ENCODE measurements around the gene ELK3. TPM values are rescaled to one million over a fixed set of nuclear protein-coding genes. Genes with fewer than 3 reads are reported as not detected.

Gene ELK3
- polyA plus RNA-seq, 3 donors = 12.1 to 14.9 (median 14.6) TPM

DNA sequence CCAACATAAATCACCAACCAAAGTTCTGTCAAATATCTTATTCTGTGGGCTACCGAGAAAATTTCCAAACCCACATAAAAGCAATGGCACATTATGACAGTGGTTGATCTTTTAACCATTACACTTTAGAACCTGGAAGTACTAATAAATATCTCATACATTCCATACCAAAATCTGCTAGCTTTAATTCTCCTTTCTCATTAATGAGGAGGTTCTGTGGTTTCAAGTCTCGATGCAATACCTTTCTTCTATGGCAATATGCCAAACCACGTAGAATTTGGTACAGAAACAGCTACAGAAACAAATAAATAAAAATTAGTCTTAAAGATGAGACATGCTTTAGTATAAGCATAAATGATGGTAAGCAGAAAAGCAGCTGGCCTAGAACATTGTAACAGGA is 100.7 kb downstream of the ELK3 start:
- Histone ChIP-seq H2AFZ (ENCODE audit: insufficient read depth, low read depth, low read length, poor library complexity, severe bottlenecking) (no peak overlapping the region), H4K20me1 (ENCODE audit: insufficient read depth, low read length) (no peaks in the 10 kb centered on the region), H3K27ac (ENCODE audit: low read depth in 1 of 2, low read length in 2 of 2) (no peak overlapping the region), H3K9me3 (replicated peaks in 1 of 2; ENCODE audit: control insufficient read depth in 1 of 2, insufficient read depth in 1 of 2, low read length in 2 of 2) (no peaks in the 10 kb centered on the region), H3K4me1 (ENCODE audit: control insufficient read depth in 1 of 2, insufficient read depth in 2 of 2, low read length in 2 of 2) (no peaks in the 10 kb centered on the region), H3K4me3 (replicated peaks in 1 of 3; ENCODE audit: low read depth in 2 of 3, low read length in 3 of 3) (no peak overlapping the region), H3K36me3 (replicated peaks in 1 of 2; ENCODE audit: control insufficient read depth in 1 of 2, insufficient read depth in 2 of 2, low read length in 2 of 2) (peaks cover 52 to 94% of the 10 kb centered on the region in 2 donors), H3K9ac (ENCODE audit: insufficient read depth, low read length, poor library complexity, severe bottlenecking) (no peak overlapping the region), H3K4me2 (replicated peaks; ENCODE audit: extremely low read depth, low read length, poor library complexity, severe bottlenecking) (no peak overlapping the region), H3K79me2 (ENCODE audit: insufficient read depth, low read length) (no peaks in the 10 kb centered on the region), H3K27me3 (ENCODE audit: control insufficient read depth in 2 of 2, insufficient read depth in 2 of 2, low read length in 2 of 2) (no peaks in the 10 kb centered on the region)
- TF ChIP-seq, protein P1, sequence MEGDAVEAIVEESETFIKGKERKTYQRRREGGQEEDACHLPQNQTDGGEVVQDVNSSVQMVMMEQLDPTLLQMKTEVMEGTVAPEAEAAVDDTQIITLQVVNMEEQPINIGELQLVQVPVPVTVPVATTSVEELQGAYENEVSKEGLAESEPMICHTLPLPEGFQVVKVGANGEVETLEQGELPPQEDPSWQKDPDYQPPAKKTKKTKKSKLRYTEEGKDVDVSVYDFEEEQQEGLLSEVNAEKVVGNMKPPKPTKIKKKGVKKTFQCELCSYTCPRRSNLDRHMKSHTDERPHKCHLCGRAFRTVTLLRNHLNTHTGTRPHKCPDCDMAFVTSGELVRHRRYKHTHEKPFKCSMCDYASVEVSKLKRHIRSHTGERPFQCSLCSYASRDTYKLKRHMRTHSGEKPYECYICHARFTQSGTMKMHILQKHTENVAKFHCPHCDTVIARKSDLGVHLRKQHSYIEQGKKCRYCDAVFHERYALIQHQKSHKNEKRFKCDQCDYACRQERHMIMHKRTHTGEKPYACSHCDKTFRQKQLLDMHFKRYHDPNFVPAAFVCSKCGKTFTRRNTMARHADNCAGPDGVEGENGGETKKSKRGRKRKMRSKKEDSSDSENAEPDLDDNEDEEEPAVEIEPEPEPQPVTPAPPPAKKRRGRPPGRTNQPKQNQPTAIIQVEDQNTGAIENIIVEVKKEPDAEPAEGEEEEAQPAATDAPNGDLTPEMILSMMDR (IDR thresholded peaks at IDR 0.05) = no peak
- Mint-ChIP-seq H3K36me3 (peaks cover 43 to 61% of the 10 kb centered on the region in 2 donors), H3K27ac (no peak overlapping the region), H3K9me3 (peaks cover 0 to 3% (median 0%) of the 10 kb centered on the region in 7 donors), H3K4me3 (no peak overlapping the region), H3K4me1 (no peaks in the 10 kb centered on the region), H3K27me3 (ENCODE audit: low read depth in 3 of 3) (no peaks in the 10 kb centered on the region)
- intact Hi-C loops (cut with micrococcal nuclease) = no loop called here
- no peak for DNase-seq
- WGBS (ENCODE audit: insufficient coverage) = 100% methylated on average over 1 of the region's 3 CpGs

DNA sequence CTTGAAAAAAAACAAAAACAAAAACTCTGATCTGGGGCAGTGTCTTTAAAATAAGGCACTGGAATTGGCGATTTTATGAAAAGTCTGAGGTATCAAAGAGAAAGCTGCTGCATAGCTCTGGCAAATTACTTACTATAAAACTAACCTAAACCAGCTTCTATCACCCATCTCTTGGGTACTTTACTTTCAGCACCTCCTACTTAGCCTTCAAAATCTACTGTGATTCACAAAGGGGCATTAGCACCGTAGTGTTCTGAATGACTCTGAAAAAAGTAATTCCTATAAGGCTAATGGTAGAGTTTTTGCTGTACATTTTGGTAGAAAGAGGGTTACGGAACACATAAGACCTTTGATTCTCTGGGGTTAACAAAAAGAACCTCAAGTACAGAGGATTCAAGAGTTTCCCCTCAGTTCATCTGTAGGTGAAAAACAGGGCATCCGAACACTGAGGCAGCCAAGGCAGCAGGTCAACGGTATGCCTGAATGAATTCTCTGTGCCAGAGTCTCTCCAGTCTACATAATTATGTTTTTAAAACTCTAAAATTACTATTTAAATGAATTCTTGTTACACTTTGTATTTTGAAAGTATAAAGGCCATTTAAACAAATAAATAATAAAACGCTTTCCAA is 101.5 kb downstream of the ELK3 start:
- no peak overlapping the region for H3K4me3 Mint-ChIP-seq
- WGBS (ENCODE audit: insufficient coverage) = 100% methylated on average over 1 of the region's 6 CpGs
- intact Hi-C loops (cut with micrococcal nuclease) = no loop called here

More for the DNA sequence above, 101.5 kb downstream of the ELK3 start:
- Histone ChIP-seq H3K27ac (ENCODE audit: low read depth in 1 of 2, low read length in 2 of 2) (no peak overlapping the region), H3K79me2 (ENCODE audit: insufficient read depth, low read length) (no peaks in the 10 kb centered on the region), H4K20me1 (ENCODE audit: insufficient read depth, low read length) (no peaks in the 10 kb centered on the region), H3K27me3 (ENCODE audit: control insufficient read depth in 2 of 2, insufficient read depth in 2 of 2, low read length in 2 of 2) (no peaks in the 10 kb centered on the region), H3K9me3 (replicated peaks in 1 of 2; ENCODE audit: control insufficient read depth in 1 of 2, insufficient read depth in 1 of 2, low read length in 2 of 2) (no peaks in the 10 kb centered on the region), H3K4me1 (ENCODE audit: control insufficient read depth in 1 of 2, insufficient read depth in 2 of 2, low read length in 2 of 2) (no peaks in the 10 kb centered on the region), H3K4me3 (replicated peaks in 1 of 3; ENCODE audit: low read depth in 2 of 3, low read length in 3 of 3) (no peak overlapping the region), H2AFZ (ENCODE audit: insufficient read depth, low read depth, low read length, poor library complexity, severe bottlenecking) (no peak overlapping the region), H3K36me3 (replicated peaks in 1 of 2; ENCODE audit: control insufficient read depth in 1 of 2, insufficient read depth in 2 of 2, low read length in 2 of 2) (peaks cover 54 to 94% of the 10 kb centered on the region in 2 donors), H3K9ac (ENCODE audit: insufficient read depth, low read length, poor library complexity, severe bottlenecking) (no peak overlapping the region), H3K4me2 (replicated peaks; ENCODE audit: extremely low read depth, low read length, poor library complexity, severe bottlenecking) (no peak overlapping the region)
- Mint-ChIP-seq H3K27me3 (ENCODE audit: low read depth in 3 of 3) (no peaks in the 10 kb centered on the region), H3K9me3 (peaks cover 0 to 3% (median 0%) of the 10 kb centered on the region in 7 donors), H3K27ac (no peak overlapping the region), H3K4me1 (no peaks in the 10 kb centered on the region), H3K36me3 (peaks cover 46 to 60% of the 10 kb centered on the region in 2 donors)
- DNase-seq = no peak
- TF ChIP-seq, protein P1 (IDR thresholded peaks at IDR 0.05) = no peak

Data from CD14-positive monocyte (primary cell).